GM12878 (cell line): ENCODE measurements around the gene MOAP1. TPM values are rescaled to one million over a fixed set of nuclear protein-coding genes. Genes with fewer than 3 reads are reported as not detected.
"Not testable (repeated sequence)": the region's sequence is repeated elsewhere in the genome, so short reads cannot be mapped to it uniquely, and the experiment has no call there.

Source experiments
- ATAC-seq: fragments of 200-7000 bp; cut with Tn5 transposase; 3 replicates; pipeline ENCODE4 v1.9.1; 2020; ENCODE audit warnings: mild to moderate bottlenecking, moderate library complexity
- BruUV-seq: library from RNA; stranded (reverse); fragments of 400-500 nt; replicated peaks from 2 replicates; lab custom pipeline; 2021; lab: Mats Ljungman, UMichigan
- CTCF ChIA-PET: fragments of 300-600 bp; sonication (Branson Sonifier 250); formaldehyde crosslinking; extraction: SDS; loops from one replicate; lab custom pipeline; 2021; ENCODE audit warnings: inconsistent platforms; lab: Yijun Ruan, JAX
- POLR2A ChIA-PET: fragments of 350-600 bp; formaldehyde crosslinking; extraction: SDS; loops from one replicate; lab custom pipeline; 2021; ENCODE audit warnings: inconsistent platforms; lab: Charles Lee
- RAD21 ChIA-PET: fragments of 300-600 bp; sonication (Branson Sonifier 250); formaldehyde crosslinking; loops from one replicate; lab custom pipeline; 2023; ENCODE audit warnings: antibody characterized with exemption; ENCODE audit not compliant: unreplicated experiment; lab: Charles Lee
- SMC1A ChIA-PET: fragments of 300-600 bp; sonication (Branson Sonifier 250); formaldehyde crosslinking; loops from one replicate; lab custom pipeline; 2023; ENCODE audit not compliant: unreplicated experiment, uncharacterized antibody; lab: Charles Lee
- DNase-seq: peaks from one replicate; pipeline ENCODE4 v3.0.0-alpha.2; 2011; ENCODE audit warnings: low read depth, low spot score
- FAIRE-seq: peaks from 3 replicates; lab custom pipeline; 2011; peaks lifted over from hg19 to GRCh38; lab: Jason Lieb, UNC
- H2AFZ ChIP-seq: 2 replicates; pipeline ENCODE4 v1.6.0; 2011; ENCODE audit warnings: low read depth, low read length, control low read depth; ENCODE audit not compliant: control insufficient read depth
- H3K27ac ChIP-seq: 2 replicates; pipeline ENCODE4 v1.5.1; 2011; ENCODE audit warnings: control low read depth; ENCODE audit not compliant: control insufficient read depth, insufficient read depth
- H3K27me3 ChIP-seq, 2 experiments: replicated peaks in 1 of 2; 2 replicates each; pipeline versions ENCODE4 v1.6.0 to v1.6.1; 2011; ENCODE audit warnings: low read length in 1 of 2; ENCODE audit not compliant: control insufficient read depth in 2 of 2, insufficient read depth in 2 of 2
- H3K36me3 ChIP-seq, 2 experiments: 2 replicates each; pipeline ENCODE4 v1.5.1; 2011; ENCODE audit warnings: low read length in 1 of 2; ENCODE audit not compliant: control insufficient read depth in 2 of 2, insufficient read depth in 2 of 2
- H3K4me1 ChIP-seq: 2 replicates; pipeline ENCODE4 v1.6.1; 2011; ENCODE audit warnings: mild to moderate bottlenecking, low read length, moderate library complexity, mixed read lengths; ENCODE audit not compliant: control insufficient read depth, insufficient read depth
- H3K4me2 ChIP-seq: 2 replicates; pipeline ENCODE4 v1.6.0; 2011; ENCODE audit warnings: control low read depth; ENCODE audit not compliant: control insufficient read depth, insufficient read depth
- H3K4me3 ChIP-seq: fragments of 200-600 bp; sonication (generic); 2 replicates; pipeline ENCODE4 v1.5.1; 2016
- H3K79me2 ChIP-seq: 2 replicates; pipeline ENCODE4 v1.6.0; 2011; ENCODE audit warnings: low read length; ENCODE audit not compliant: control insufficient read depth, insufficient read depth
- H3K9ac ChIP-seq: 2 replicates; pipeline ENCODE4 v1.8.0; 2011; ENCODE audit warnings: low read length, control low read depth, mixed read lengths; ENCODE audit not compliant: control insufficient read depth, insufficient read depth
- H3K9me3 ChIP-seq: replicated peaks from 3 replicates; pipeline ENCODE4 v1.5.1; 2011; ENCODE audit warnings: mild to moderate bottlenecking, low read length; ENCODE audit not compliant: control insufficient read depth, insufficient read depth
- H4K20me1 ChIP-seq: 2 replicates; pipeline ENCODE4 v1.6.0; 2011; ENCODE audit not compliant: control insufficient read depth, insufficient read depth
- BACH1 ChIP-seq: fragments of 450-650 bp; IDR thresholded peaks from 2 replicates; pipeline ENCODE4 v1.6.1; 2017; ENCODE audit warnings: mild to moderate bottlenecking, borderline replicate concordance
- E4F1 ChIP-seq: fragments of 450-650 bp; IDR thresholded peaks from 2 replicates; pipeline ENCODE4 v1.6.1; 2018; ENCODE audit warnings: borderline replicate concordance, mild to moderate bottlenecking; ENCODE audit not compliant: partially characterized antibody
- ELK1 ChIP-seq: IDR thresholded peaks from 2 replicates; pipeline ENCODE4 v1.6.1; 2012; ENCODE audit warnings: low read depth, low read length, improper control_type of control experiment
- REST ChIP-seq: IDR thresholded peaks from 2 replicates; pipeline ENCODE4 v1.6.1; 2012; ENCODE audit warnings: mild to moderate bottlenecking, low read depth, low read length
- ZBTB4 ChIP-seq: fragments of 450-650 bp; formaldehyde crosslinking; IDR thresholded peaks from 2 replicates; pipeline ENCODE4 v1.4.0; 2022; ENCODE audit warnings: mild to moderate bottlenecking, moderate library complexity
- WGBS: methylation state at CpG from one replicate; pipeline ENCODE4 v1.1.6; 2016; ENCODE audit warnings: low lambda C conversion rate; ENCODE audit not compliant: insufficient replicate concordance, insufficient coverage; ENCODE audit errors: missing lambda C conversion rate; 5-methylcytosine and 5-hydroxymethylcytosine counted together
- in situ Hi-C: fragments of 300-500 bp; cut with MboI; formaldehyde crosslinking; loops from 9 replicates; pipeline ENCODE4 v1.14.3; 2018; ENCODE audit warnings: mixed read lengths
- intact Hi-C: fragments of 100-400 bp; cut with micrococcal nuclease; formaldehyde crosslinking; loops from one replicate; pipeline ENCODE4 v1.14.2; 2022; ENCODE audit not compliant: unreplicated experiment
- polyA plus RNA-seq, 11 experiments: library from polyadenylated mRNA; depleted of rRNA in 4 of 11; unstranded in 6 of 11; stranded (reverse) in 5 of 11; fragments of >200 nt; fragmentation: Nextera tagmentation in 4 of 11; fragmentation: Illumina TruSeq in 1 of 11; extraction: Ambion mirVana in 4 of 11; extraction: Trizol in 1 of 11; gene quantifications; 1 replicate in 1 of 11; 2 replicates in 10 of 11; pipeline versions ENCODE4 v1.2.1 to v1.2.3, GENCODE V29; 2011 to 2016; ENCODE audit warnings: inconsistent platforms in 2 of 11, missing spikeins in 2 of 11, low read depth in 1 of 11
- total RNA-seq, 4 experiments: library from RNA; depleted of rRNA in 3 of 4; stranded (reverse); fragments of >200 nt in 3 of 4; fragmentation: Illumina TruSeq in 1 of 4; extraction: Trizol in 1 of 4; gene quantifications; 2 replicates each; pipeline versions ENCODE4 v1.2.1 to v1.2.3, GENCODE V29; 2013 to 2021

The MOAP1 gene
- total and polyA plus RNA-seq, 10 of the 15 experiments (the other 5 are each of a cell fraction or from before 2014, with no cell fraction given), result 3.1 to 51.9 (median 11.4) TPM

GRCh38 chr14:93137864-93138263 is 46.8 kb downstream of the MOAP1 start (continued):
- TF ChIP-seq ZBTB4 (CRISPR knock-in tag) (no peak), REST (no peak), ELK1 (no peak), BACH1 (no peak), E4F1 (no peak)

GRCh38 chr14:93136508-93136907 is 48.2 kb downstream of the MOAP1 start:
- H3K36me3 ChIP-seq, H3K4me2 ChIP-seq, H3K4me3 ChIP-seq, H3K27ac ChIP-seq, DNase-seq, BruUV-seq, H3K79me2 ChIP-seq, H3K27me3 ChIP-seq, FAIRE-seq, POLR2A ChIA-PET, H3K9ac ChIP-seq, H2AFZ ChIP-seq, intact Hi-C loops, H3K9me3 ChIP-seq, ATAC-seq, H4K20me1 ChIP-seq, H3K4me1 ChIP-seq: not testable (repeated sequence)
- SMC1A ChIA-PET, result interaction anchor here (1.6 to 3.6 kb wide), 3 partner anchors 20 to 39 kb away, joined by 4 to 20 read pairs (median 7); no protein-coding TSS in a partner anchor
- RAD21 ChIA-PET, result interaction anchor here (0.5 to 12.3 kb wide), 2 partner anchors 23 to 79 kb away, joined by 3 to 163 read pairs; partner anchors contain the start of gene ITPK1
- 38% methylated on average over 13 of the region's 13 CpGs for WGBS
- in situ Hi-C loops, result loop anchor here (5.0 kb wide), 1 partner anchor 184 kb away; no protein-coding TSS in a partner anchor
- CTCF ChIA-PET, result interaction anchor here (1.5 to 12.8 kb wide), 2 partner anchors 22 to 170 kb away, joined by 6 to 287 read pairs; partner anchors contain the start of gene ITPK1
